SU-DHL-6 (cell line): ENCODE results near the gene FYCO1.

Source experiments
- H2AFZ ChIP-seq: fragments of 200-600 bp; sonication (generic); 2 replicates; pipeline ENCODE4 v1.6.1; 2014; ENCODE audit warnings: low read depth, mild to moderate bottlenecking, moderate library complexity, mixed read lengths, antibody characterized with exemption, low read length; ENCODE audit not compliant: severe bottlenecking
- H3F3A ChIP-seq: fragments of 200-600 bp; shearing (Covaris generic); 2 replicates; pipeline ENCODE4 v1.6.0; 2016; ENCODE audit warnings: antibody characterized with exemption, mild to moderate bottlenecking; ENCODE audit not compliant: insufficient read depth
- H3K27ac ChIP-seq: fragments of 200-600 bp; sonication (generic); 2 replicates; pipeline ENCODE4 v1.5.1; 2016; ENCODE audit warnings: low read depth, mild to moderate bottlenecking, low read length, moderate library complexity, mixed read lengths
- H3K27me3 ChIP-seq: fragments of 200-600 bp; sonication (generic), shearing (Covaris generic); 2 replicates; pipeline ENCODE4 v1.6.0; 2014; ENCODE audit warnings: mild to moderate bottlenecking, low read length
- H3K36me3 ChIP-seq: fragments of 200-600 bp; sonication (generic); 2 replicates; pipeline ENCODE4 v1.6.1; 2014; ENCODE audit warnings: mild to moderate bottlenecking, low read length, mixed read lengths
- H3K4me2 ChIP-seq: fragments of 300-600, 200-600 bp; shearing (Covaris generic), sonication (generic); 2 replicates; pipeline ENCODE4 v1.6.0; 2014; ENCODE audit warnings: low read length, low read depth, mild to moderate bottlenecking; ENCODE audit not compliant: poor library complexity, severe bottlenecking
- H3K4me3 ChIP-seq: fragments of 200-600 bp; sonication (generic); 2 replicates; pipeline ENCODE4 v1.5.1; 2014; ENCODE audit warnings: antibody characterized with exemption, low read length, mild to moderate bottlenecking, mixed read lengths; ENCODE audit not compliant: insufficient read depth, poor library complexity, severe bottlenecking
- H3K79me2 ChIP-seq: fragments of 200-600 bp; sonication (generic); 2 replicates; pipeline ENCODE4 v1.6.1; 2014; ENCODE audit warnings: mild to moderate bottlenecking, low read length, moderate library complexity; ENCODE audit not compliant: insufficient read depth
- H3K9ac ChIP-seq: fragments of 200-600 bp; sonication (generic); 2 replicates; pipeline ENCODE4 v1.7.0; 2014; ENCODE audit warnings: mild to moderate bottlenecking, low read length
- H3K9me2 ChIP-seq: fragments of 200-600 bp; sonication (generic); replicated peaks from 2 replicates; pipeline ENCODE4 v1.6.1; 2014; ENCODE audit warnings: low read length; ENCODE audit not compliant: insufficient read depth
- H3K9me3 ChIP-seq: fragments of 200-600 bp; sonication (generic); 2 replicates; pipeline ENCODE4 v1.6.1; 2014; ENCODE audit warnings: low read length, mixed read lengths; ENCODE audit not compliant: insufficient read depth
- H4K20me1 ChIP-seq: fragments of 200-600 bp; sonication (generic); 2 replicates; pipeline ENCODE4 v1.6.1; 2014; ENCODE audit warnings: low read depth, mild to moderate bottlenecking, antibody characterized with exemption, low read length, moderate library complexity, mixed read lengths
- CTCF ChIP-seq: fragments of 200-600 bp; sonication (generic); IDR thresholded peaks from one replicate; pipeline ENCODE4 v1.5.1; 2017; ENCODE audit warnings: antibody characterized with exemption, mild to moderate bottlenecking, low read length, moderate library complexity; ENCODE audit not compliant: insufficient read depth, poor library complexity, severe bottlenecking
- EZH2phosphoT487 ChIP-seq: fragments of 200-600 bp; sonication (generic), shearing (Covaris generic); conservative IDR thresholded peaks from 2 replicates; pipeline ENCODE4 v1.6.1; 2018; ENCODE audit warnings: mild to moderate bottlenecking, antibody characterized with exemption, low read length, moderate library complexity, mixed read lengths

FYCO1 gene

GRCh38 chr3:45909542-45909941, 86.1 kb downstream of the FYCO1 start:
- Histone ChIP-seq H3K79me2 (no peaks in the 10 kb centered on the region), H2AFZ (no peak overlapping the region), H3K27ac (no peak overlapping the region), H3K4me2 (no peak overlapping the region), H3K4me3 (no peak overlapping the region), H4K20me1 (no peaks in the 10 kb centered on the region), H3F3A (no peaks in the 10 kb centered on the region), H3K27me3 (no peaks in the 10 kb centered on the region), H3K9ac (no peak overlapping the region), H3K36me3 (no peaks in the 10 kb centered on the region), H3K9me2 (no peaks in the 10 kb centered on the region), H3K9me3 (no peaks in the 10 kb centered on the region)
- TF ChIP-seq EZH2phosphoT487 (no peak), CTCF (no peak)

- H3K27me3 ChIP-seq: no peaks in the 10 kb centered on the region
- H3K4me3 ChIP-seq: no peak overlapping the region
These were observed 86.9 kb downstream of the FYCO1 start for GRCh38 chr3:45908761-45909160.

GRCh38 chr3:45907769-45908705, 87.6 kb downstream of the FYCO1 start:
- Histone ChIP-seq H3K9me3 (no peaks in the 10 kb centered on the region), H3K4me2 (no peak overlapping the region), H3F3A (no peaks in the 10 kb centered on the region), H3K9me2 (no peaks in the 10 kb centered on the region), H3K27ac (no peak overlapping the region), H3K4me3 (no peak overlapping the region), H3K79me2 (no peaks in the 10 kb centered on the region), H2AFZ (no peak overlapping the region), H3K36me3 (no peaks in the 10 kb centered on the region), H4K20me1 (no peaks in the 10 kb centered on the region), H3K9ac (no peak overlapping the region), H3K27me3 (no peaks in the 10 kb centered on the region)
- no peak for TF ChIP-seq EZH2phosphoT487
- TF ChIP-seq CTCF: no peak

More at GRCh38 chr3:45908761-45909160, 86.9 kb downstream of the FYCO1 start:
- H3K79me2 ChIP-seq: no peaks in the 10 kb centered on the region
- H2AFZ ChIP-seq: no peak overlapping the region
- no peaks in the 10 kb centered on the region for H3K9me3 ChIP-seq
- no peaks in the 10 kb centered on the region for H4K20me1 ChIP-seq
- H3K9ac ChIP-seq: no peak overlapping the region
- no peaks in the 10 kb centered on the region for H3K9me2 ChIP-seq
- H3K36me3 ChIP-seq: no peaks in the 10 kb centered on the region
- no peak overlapping the region for H3K27ac ChIP-seq
- H3K4me2 ChIP-seq: no peak overlapping the region
- TF ChIP-seq CTCF (no peak), EZH2phosphoT487 (no peak)
- no peaks in the 10 kb centered on the region for H3F3A ChIP-seq
